K562 (cell line): ENCODE measurements around the gene ZFYVE19. TPM values are rescaled to one million over a fixed set of nuclear protein-coding genes. Genes with fewer than 3 reads are reported as not detected.

Experiments used
- ATAC-seq: fragments of 200-7000 bp; cut with Tn5 transposase; 3 replicates; pipeline ENCODE4 v1.9.1; 2020; ENCODE audit warnings: moderate library complexity
- BruUV-seq: library from RNA; stranded (reverse); fragments of 400-500 nt; replicated peaks from 2 replicates; lab custom pipeline; 2021; lab: Mats Ljungman, UMichigan
- CTCF ChIA-PET: fragments of 300-600 bp; formaldehyde crosslinking; extraction: SDS; loops from one replicate; lab custom pipeline; 2021; ENCODE audit warnings: low intra/inter-chr PET ratio; lab: Yijun Ruan, JAX
- POLR2A ChIA-PET: fragments of 300-600, 350-650 bp; sonication (Branson Sonifier 250); formaldehyde crosslinking; extraction: SDS; loops from one replicate; lab custom pipeline; 2021; ENCODE audit warnings: antibody characterized with exemption, inconsistent platforms; lab: Yijun Ruan, JAX
- DNase-seq, 4 experiments: peaks; one replicate each; pipeline versions ENCODE4 v3.0.0 to v3.0.0-alpha.2; 2011 to 2018; ENCODE audit warnings: low spot score in 3 of 4, mixed read lengths in 3 of 4; ENCODE audit errors: extremely low read depth in 1 of 4
- FAIRE-seq: peaks from 2 replicates; lab custom pipeline; 2011; peaks lifted over from hg19 to GRCh38; lab: Jason Lieb, UNC
- H2AFZ ChIP-seq: 2 replicates; pipeline ENCODE4 v1.6.0; 2011; ENCODE audit warnings: low read depth, low read length, control low read depth, inconsistent platforms
- H3K27ac ChIP-seq: fragments of 200-600 bp; 3 replicates; pipeline ENCODE4 v1.8.0; 2011; ENCODE audit warnings: low read depth, mild to moderate bottlenecking, control low read depth, inconsistent platforms, low read length, moderate library complexity, mixed read lengths; ENCODE audit errors: extremely low read depth
- H3K27me3 ChIP-seq, 2 experiments: fragments of 300-600 bp in 1 of 2; 2 replicates in 1 of 2; 3 replicates in 1 of 2; pipeline versions ENCODE4 v1.6.0 to v1.8.0; 2011; ENCODE audit warnings: inconsistent platforms in 2 of 2, low read length in 2 of 2, mild to moderate bottlenecking in 1 of 2, mixed read lengths in 1 of 2, moderate library complexity in 1 of 2; ENCODE audit not compliant: control insufficient read depth in 2 of 2, insufficient read depth in 2 of 2
- H3K36me3 ChIP-seq: fragments of 300-600 bp; 3 replicates; pipeline ENCODE4 v1.8.0; 2011; ENCODE audit warnings: mild to moderate bottlenecking, low read length, inconsistent platforms; ENCODE audit not compliant: control insufficient read depth, insufficient read depth
- H3K4me1 ChIP-seq, 2 experiments: fragments of 200-600 bp in 1 of 2; replicated peaks in 1 of 2; 2 replicates in 1 of 2; 3 replicates in 1 of 2; pipeline versions ENCODE4 v1.5.1 to v1.8.0; 2011; ENCODE audit warnings: inconsistent platforms in 2 of 2, low read length in 2 of 2, mild to moderate bottlenecking in 1 of 2, mixed read lengths in 1 of 2, moderate library complexity in 1 of 2; ENCODE audit not compliant: control insufficient read depth in 2 of 2, insufficient read depth in 2 of 2
- H3K4me2 ChIP-seq: 2 replicates; pipeline ENCODE4 v1.6.1; 2011; ENCODE audit warnings: low read length, control low read depth, inconsistent platforms, mixed read lengths; ENCODE audit not compliant: insufficient read depth
- H3K4me3 ChIP-seq: fragments of 200-600 bp; sonication (generic), shearing (Covaris generic); 2 replicates; pipeline ENCODE4 v1.5.1; 2016; ENCODE audit warnings: control low read depth, inconsistent platforms
- H3K79me2 ChIP-seq: fragments of 200-600 bp; 3 replicates; pipeline ENCODE4 v1.8.0; 2011; ENCODE audit warnings: low read length, inconsistent platforms; ENCODE audit not compliant: control insufficient read depth, insufficient read depth
- H3K9ac ChIP-seq, 2 experiments: 2 replicates each; pipeline versions ENCODE4 v1.6.0 to v1.6.1; 2011; ENCODE audit warnings: low read depth in 2 of 2, low read length in 2 of 2, control low read depth in 1 of 2, inconsistent platforms in 1 of 2, mild to moderate bottlenecking in 1 of 2, mixed read lengths in 1 of 2; ENCODE audit not compliant: insufficient read depth in 1 of 2
- H3K9me1 ChIP-seq: one replicate; pipeline ENCODE4 v1.6.0; 2011; ENCODE audit warnings: inconsistent platforms, mild to moderate bottlenecking, low read length, moderate library complexity; ENCODE audit not compliant: control insufficient read depth, insufficient read depth
- H3K9me3 ChIP-seq: replicated peaks from 2 replicates; pipeline ENCODE4 v1.5.1; 2011; ENCODE audit warnings: low read depth, low read length, inconsistent platforms; ENCODE audit not compliant: control insufficient read depth, insufficient read depth
- H4K20me1 ChIP-seq: replicated peaks from 2 replicates; pipeline ENCODE4 v1.6.1; 2011; ENCODE audit warnings: low read length, inconsistent platforms, mixed read lengths; ENCODE audit not compliant: control insufficient read depth, insufficient read depth
- BHLHE40 ChIP-seq: IDR thresholded peaks from 2 replicates; pipeline ENCODE4 v1.6.1; 2011; ENCODE audit warnings: low read length, improper control_type of control experiment
- BRF1 ChIP-seq: IDR thresholded peaks from 3 replicates; pipeline ENCODE4 v1.6.1; 2011; ENCODE audit warnings: borderline replicate concordance, mild to moderate bottlenecking; ENCODE audit not compliant: insufficient read length; ENCODE audit errors: extremely low read depth
- CBX5 ChIP-seq: IDR thresholded peaks from 2 replicates; pipeline ENCODE4 v1.6.1; 2014; ENCODE audit warnings: low read depth, borderline replicate concordance
- CHAMP1 ChIP-seq: fragments of 450-650 bp; IDR thresholded peaks from 2 replicates; pipeline ENCODE4 v1.6.1; 2016; ENCODE audit warnings: mild to moderate bottlenecking
- CTBP1 ChIP-seq: fragments of 450-650 bp; IDR thresholded peaks from 2 replicates; pipeline ENCODE4 v1.6.1; 2016; ENCODE audit warnings: borderline replicate concordance
- DPF2 ChIP-seq: fragments of 450-650 bp; IDR thresholded peaks from 2 replicates; pipeline ENCODE4 v1.6.1; 2016
- FOS ChIP-seq: IDR thresholded peaks from 3 replicates; pipeline ENCODE4 v1.6.1; 2011; ENCODE audit not compliant: insufficient read length; ENCODE audit errors: extremely low read depth
- HSF4 ChIP-seq: fragments of 250-450 bp; sonication (Bioruptor Pico); IDR thresholded peaks from 2 replicates; pipeline ENCODE4 v2.1.2; 2022; ENCODE audit warnings: mild to moderate bottlenecking, moderate library complexity, borderline replicate concordance
- NCOR1 ChIP-seq: fragments of 450-650 bp; IDR thresholded peaks from 2 replicates; pipeline ENCODE4 v1.6.1; 2016; ENCODE audit warnings: mild to moderate bottlenecking, moderate library complexity
- NUFIP1 ChIP-seq: fragments of 450-650 bp; IDR thresholded peaks from 2 replicates; pipeline ENCODE4 v1.6.1; 2018; ENCODE audit not compliant: partially characterized antibody
- PML ChIP-seq: IDR thresholded peaks from 2 replicates; pipeline ENCODE4 v1.6.1; 2012; ENCODE audit warnings: low read length, inconsistent platforms
- POLR3G ChIP-seq: IDR thresholded peaks from 2 replicates; pipeline ENCODE4 v1.6.1; 2011; ENCODE audit not compliant: insufficient read length, insufficient replicate concordance; ENCODE audit errors: extremely low read depth
- TFAM ChIP-seq: fragments of 250-450 bp; sonication (Bioruptor Pico); conservative IDR thresholded peaks from 2 replicates; pipeline ENCODE4 v1.5.0; 2021; ENCODE audit warnings: mild to moderate bottlenecking, moderate library complexity
- THAP7 ChIP-seq: fragments of 250-450 bp; sonication (Bioruptor Pico); IDR thresholded peaks from 2 replicates; pipeline ENCODE4 v1.5.0; 2021
- WHSC1 ChIP-seq: IDR thresholded peaks from one replicate; pipeline ENCODE4 v1.6.1; 2012; ENCODE audit warnings: low read length, control low read depth, inconsistent platforms
- ZC3H11A ChIP-seq: IDR thresholded peaks from 2 replicates; pipeline ENCODE4 v1.6.1; 2012; ENCODE audit warnings: low read depth, low read length, improper control_type of control experiment
- ZNF639 ChIP-seq, 2 experiments: fragments of 200-800 bp in 1 of 2; sonication (Bioruptor generic) in 1 of 2; sonication (generic) in 1 of 2; formaldehyde crosslinking in 1 of 2; IDR thresholded peaks in 1 of 2; conservative IDR thresholded peaks in 1 of 2; 2 replicates each; pipeline versions ENCODE4 v1.5.0 to v1.6.1; 2016 to 2020; ENCODE audit warnings: missing compliant biosample characterization in 1 of 2, missing genetic modification characterization in 1 of 2, missing genetic modification reagents in 1 of 2
- ZNF75A ChIP-seq: fragments of 450-650 bp; formaldehyde crosslinking; IDR thresholded peaks from 2 replicates; pipeline ENCODE4 v1.4.0; 2020; ENCODE audit warnings: mild to moderate bottlenecking
- ZNF79 ChIP-seq: fragments of 250-450 bp; sonication (Bioruptor Pico); IDR thresholded peaks from 2 replicates; pipeline ENCODE4 v1.4.0; 2020; ENCODE audit warnings: low read depth, mild to moderate bottlenecking, moderate library complexity
- WGBS: fragments of 100-300 bp; shearing (Covaris generic); methylation state at CpG from one replicate; pipeline ENCODE4 v1.1.6; 2016; ENCODE audit warnings: low coverage, mixed read lengths; ENCODE audit not compliant: insufficient coverage; ENCODE audit errors: missing lambda C conversion rate; 5-methylcytosine and 5-hydroxymethylcytosine counted together
- in situ Hi-C: fragments of 300-500 bp; cut with MboI; formaldehyde crosslinking; loops from 4 replicates; pipeline ENCODE4 v1.15.0; 2018; ENCODE audit warnings: inconsistent platforms, mixed read lengths
- intact Hi-C: fragments of 100-400 bp; cut with micrococcal nuclease; formaldehyde crosslinking; loops from 2 replicates; pipeline ENCODE4 v1.14.2; 2022
- polyA plus RNA-seq, 8 experiments: library from polyadenylated mRNA; depleted of rRNA in 4 of 8; stranded (reverse) in 5 of 8; unstranded in 3 of 8; fragments of >200 nt; fragmentation: Nextera tagmentation in 2 of 8; fragmentation: Illumina TruSeq in 1 of 8; extraction: Ambion mirVana in 2 of 8; extraction: Trizol in 1 of 8; gene quantifications; 2 replicates each; pipeline versions ENCODE4 v1.2.1 to v1.2.3, GENCODE V29; 2011 to 2014; ENCODE audit warnings: inconsistent platforms in 1 of 8, missing spikeins in 1 of 8
- total RNA-seq, 7 experiments: library from RNA; depleted of rRNA in 6 of 7; stranded (reverse); fragments of >200 nt in 6 of 7; fragmentation: Illumina TruSeq in 2 of 7; extraction: Trizol in 2 of 7; gene quantifications; 2 replicates each; pipeline versions ENCODE4 v1.2.1 to v1.2.3, GENCODE V29; 2011 to 2021; ENCODE audit warnings: low replicate concordance in 1 of 7

Gene ZFYVE19
- total and polyA plus RNA-seq, 9 of the 15 experiments (the other 6 are each of a cell fraction or from before 2014, with no cell fraction given): 1.5 to 36.8 (median 19.9) TPM

GRCh38 chr15:40859206-40859851 lies 52.4 kb downstream of the ZFYVE19 start:
- Histone ChIP-seq H3K27ac (no peak overlapping the region), H4K20me1 (no peaks in the 10 kb centered on the region), H3K9me1 (no peaks in the 10 kb centered on the region), H3K79me2 (no peaks in the 10 kb centered on the region), H3K27me3 (no peaks in the 10 kb centered on the region; a peak in 1 of 5 replicates), H3K4me3 (no peak overlapping the region), H3K4me1 (peaks cover 21 to 25% of the 10 kb centered on the region in 2 experiments; a peak in 4 of 5 replicates), H3K36me3 (no peaks in the 10 kb centered on the region), H3K9me3 (no peaks in the 10 kb centered on the region), H3K4me2 (0 out of 2 replicates have a peak overlapping the region, but pooled peaks have one; percentile 7), H2AFZ (peak overlapping the region; percentile 95), H3K9ac (no peak overlapping the region)
- POLR2A ChIA-PET: interaction anchor here (1.0 to 8.2 kb wide), 5 partner anchors 13 to 292 kb away, joined by 3 to 72 read pairs (median 7); partner anchors contain the start of genes RHOV and VPS18
- CTCF ChIA-PET: interaction anchor here (0.5 to 6.2 kb wide), 3 partner anchors 19 to 470 kb away, joined by 3 to 75 read pairs (median 4); partner anchors contain the start of gene VPS18
- peak; percentile 87 for ATAC-seq
- in situ Hi-C loops (loop anchor here (5.0 kb wide), 1 partner anchor 33 kb away; the partner anchor contains the start of gene VPS18), intact Hi-C loops (loop anchor here (5.0 to 10.0 kb wide), 2 partner anchors 72 to 185 kb away; no protein-coding TSS in a partner anchor)
- peak; percentile 89 for FAIRE-seq
- peak; percentile 82 to 90 (median 84) for DNase-seq
- BruUV-seq: no TSS peak
- 33% methylated on average over 18 of the region's 18 CpGs for WGBS
- TF ChIP-seq BRF1 (no peak), POLR3G (no peak), WHSC1 (no peak), TFAM (CRISPR knock-in tag) (no peak), PML (no peak), CTBP1 (peak; percentile 61; the same call in 1 of the 2 replicates), BHLHE40 (peak; percentile 73), ZNF75A (CRISPR knock-in tag) (no peak), NCOR1 (no peak), CHAMP1 (no peak), FOS (no peak), ZNF79 (CRISPR knock-in tag) (no peak), ZNF639 (CRISPR knock-in tag; conservative IDR thresholded peaks at IDR 0.05 in 1 of 2, IDR thresholded peaks at IDR 0.05 in 1 of 2) (no peak), NUFIP1 (no peak), DPF2 (no peak), THAP7 (CRISPR knock-in tag) (no peak), ZC3H11A (no peak), CBX5 (no peak), HSF4 (CRISPR knock-in tag) (no peak)
